ENCODE measurements around the gene BRAF. TPM values are rescaled to one million over a fixed set of nuclear protein-coding genes. Genes with fewer than 3 reads are reported as not detected.

The BRAF gene
- polyA plus RNA-seq, 1 donor (not counting 4 experiments of a cell fraction or from before 2014, with no cell fraction given) = 12.4 TPM

DNA sequence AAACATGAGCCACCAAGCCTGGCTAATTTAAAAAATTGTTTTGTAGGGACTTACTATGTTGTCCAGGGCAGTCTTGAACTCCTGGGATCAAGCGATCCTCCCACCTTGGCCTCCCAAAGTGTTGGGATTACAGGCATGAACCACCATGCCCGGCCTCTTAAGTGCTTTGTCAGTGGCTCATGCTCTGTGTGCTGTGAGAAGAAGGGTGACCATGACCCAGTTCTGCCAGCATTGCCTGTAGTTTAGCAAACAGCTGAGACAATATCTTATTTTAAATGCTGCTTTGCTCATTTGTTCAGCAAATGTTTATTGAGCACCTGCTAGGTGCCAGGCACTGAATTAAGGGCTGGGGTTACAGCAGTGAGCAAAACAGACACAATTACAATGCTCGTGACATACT, 243.0 kb downstream of the BRAF start:
- TF ChIP-seq CTCF (optimal IDR thresholded peaks at IDR 0.05 in 1 of 3, IDR thresholded peaks at IDR 0.05 in 1 of 3, conservative IDR thresholded peaks at IDR 0.05 in 1 of 3; ENCODE audit: extremely low read depth in 1 of 3, insufficient read depth in 2 of 3, low read length in 3 of 3) (no peak), EZH2 (IDR thresholded peaks at IDR 0.05; ENCODE audit: low read length) (no peak)

DNA sequence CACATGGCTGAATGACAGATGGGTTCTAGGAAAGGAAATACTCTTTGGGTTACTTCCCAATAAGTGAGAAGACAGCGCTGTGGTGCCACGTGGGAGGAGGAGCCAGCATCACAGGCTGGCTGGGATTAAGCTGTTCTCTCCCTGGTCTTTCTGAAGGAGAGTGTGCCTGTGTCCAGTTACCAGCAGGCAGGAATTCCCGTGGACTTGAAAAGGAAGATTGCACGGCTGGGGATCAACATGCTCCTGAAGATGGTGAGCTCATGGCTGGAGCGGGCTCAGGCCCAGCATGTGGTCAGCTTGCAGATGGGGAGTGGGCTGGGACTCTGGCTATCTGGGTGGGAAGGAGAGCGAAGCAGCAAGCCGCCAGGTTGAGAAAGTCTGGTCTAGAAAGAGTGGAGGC, 243.8 kb downstream of the BRAF start:
- H3K4me2 ChIP-seq (ENCODE audit: control insufficient read depth, extremely low read depth, insufficient read depth, low read depth, low read length) = no peak overlapping the region
- no peak overlapping the region for H3K4me3 ChIP-seq (ENCODE audit: control insufficient read depth in 2 of 3, extremely low read depth in 1 of 3, insufficient read depth in 2 of 3, low read depth in 1 of 3, low read length in 3 of 3)
- dilution Hi-C loops (cut with MboI; ENCODE audit: extremely low pct_ligation_motif_present, low sequenced_read_pairs) = no loop called here
- no peaks in the 10 kb centered on the region for H3K9me3 ChIP-seq (ENCODE audit: control insufficient read depth, low read depth, low read length)
- no peak for TF ChIP-seq CTCF (optimal IDR thresholded peaks at IDR 0.05 in 1 of 3, IDR thresholded peaks at IDR 0.05 in 1 of 3, conservative IDR thresholded peaks at IDR 0.05 in 1 of 3; ENCODE audit: extremely low read depth in 1 of 3, insufficient read depth in 2 of 3, low read length in 3 of 3)
- no peak overlapping the region for H3K27ac ChIP-seq (ENCODE audit: control insufficient read depth, insufficient read depth, low read length)
- no peaks in the 10 kb centered on the region for H4K20me1 ChIP-seq (ENCODE audit: control insufficient read depth, extremely low read depth, insufficient read depth, low read length)
- FAIRE-seq (no peak), DNase-seq (ENCODE audit: low read depth, low spot score) (no peak)
- H3K9me1 ChIP-seq (ENCODE audit: control insufficient read depth, extremely low read depth, insufficient read depth, low read length) = no peaks in the 10 kb centered on the region
- no peak overlapping the region for H3K9ac ChIP-seq (ENCODE audit: control insufficient read depth, extremely low read depth, insufficient read depth, low read length)
- H3K36me3 ChIP-seq (ENCODE audit: control insufficient read depth in 2 of 2, extremely low read depth in 1 of 2, insufficient read depth in 2 of 2, low read length in 2 of 2) = peaks cover 3 to 14% of the 10 kb centered on the region in 2 experiments
- H3K4me1 ChIP-seq (ENCODE audit: control insufficient read depth, extremely low read depth, insufficient read depth, low read length) = no peaks in the 10 kb centered on the region
- no peaks in the 10 kb centered on the region for H3K79me2 ChIP-seq (ENCODE audit: control insufficient read depth, insufficient read depth, low read length)
- H3K27me3 ChIP-seq (ENCODE audit: control insufficient read depth, extremely low read depth, insufficient read depth, low read length) = no peaks in the 10 kb centered on the region
- no peak overlapping the region for H2AFZ ChIP-seq (ENCODE audit: control insufficient read depth, low read length)

More for the DNA sequence above, 243.0 kb downstream of the BRAF start:
- no peak overlapping the region for H3K4me3 ChIP-seq (ENCODE audit: control insufficient read depth in 2 of 3, extremely low read depth in 1 of 3, insufficient read depth in 2 of 3, low read depth in 1 of 3, low read length in 3 of 3)
- H3K9me3 ChIP-seq (ENCODE audit: control insufficient read depth, low read depth, low read length) = no peaks in the 10 kb centered on the region
- no peaks in the 10 kb centered on the region for H3K4me1 ChIP-seq (ENCODE audit: control insufficient read depth, extremely low read depth, insufficient read depth, low read length)
- H3K36me3 ChIP-seq (ENCODE audit: control insufficient read depth in 2 of 2, extremely low read depth in 1 of 2, insufficient read depth in 2 of 2, low read length in 2 of 2) = peaks cover 0 to 14% of the 10 kb centered on the region in 2 experiments
- H3K79me2 ChIP-seq (ENCODE audit: control insufficient read depth, insufficient read depth, low read length) = no peaks in the 10 kb centered on the region
- H3K9me1 ChIP-seq (ENCODE audit: control insufficient read depth, extremely low read depth, insufficient read depth, low read length) = no peaks in the 10 kb centered on the region
- no peak overlapping the region for H2AFZ ChIP-seq (ENCODE audit: control insufficient read depth, low read length)
- dilution Hi-C loops (cut with MboI; ENCODE audit: extremely low pct_ligation_motif_present, low sequenced_read_pairs) = no loop called here
- FAIRE-seq (no peak), DNase-seq (ENCODE audit: low read depth, low spot score) (no peak)
- H3K4me2 ChIP-seq (ENCODE audit: control insufficient read depth, extremely low read depth, insufficient read depth, low read depth, low read length) = no peak overlapping the region
- H3K27me3 ChIP-seq (ENCODE audit: control insufficient read depth, extremely low read depth, insufficient read depth, low read length) = no peaks in the 10 kb centered on the region
- no peak overlapping the region for H3K9ac ChIP-seq (ENCODE audit: control insufficient read depth, extremely low read depth, insufficient read depth, low read length)
- no peaks in the 10 kb centered on the region for H4K20me1 ChIP-seq (ENCODE audit: control insufficient read depth, extremely low read depth, insufficient read depth, low read length)
- no peak overlapping the region for H3K27ac ChIP-seq (ENCODE audit: control insufficient read depth, insufficient read depth, low read length)
